OCI-LY3 (cell line): ENCODE data around the gene TXNDC17.

Source experiments
- H2AFZ ChIP-seq: fragments of 200-600, 300-600 bp; shearing (Covaris generic); 2 replicates; pipeline ENCODE4 v1.6.0; 2014; ENCODE audit warnings: antibody characterized with exemption, low read depth, low read length
- H3K27ac ChIP-seq: fragments of 200-600, 300-600 bp; sonication (generic); 2 replicates; pipeline ENCODE4 v1.5.1; 2014; ENCODE audit warnings: mild to moderate bottlenecking, low read length, moderate library complexity, mixed read lengths
- H3K27me3 ChIP-seq: fragments of 200-600, 300-600 bp; sonication (generic); 2 replicates; pipeline ENCODE4 v1.6.1; 2014; ENCODE audit warnings: low read depth, low read length, mixed read lengths
- H3K36me3 ChIP-seq: fragments of 200-600, 300-600 bp; sonication (generic); replicated peaks from 2 replicates; pipeline ENCODE3; 2014; ENCODE audit warnings: low read depth, low read length, mixed read lengths
- H3K4me1 ChIP-seq: fragments of 300-600, 200-600 bp; sonication (generic); 2 replicates; pipeline ENCODE4 v1.6.1; 2014; ENCODE audit warnings: low read length, mixed read lengths
- H3K4me2 ChIP-seq: fragments of 200-600, 300-600 bp; sonication (generic); 2 replicates; pipeline ENCODE4 v1.6.1; 2014; ENCODE audit warnings: low read length, mixed read lengths
- H3K4me3 ChIP-seq: fragments of 300-600, 200-600 bp; sonication (generic); 2 replicates; pipeline ENCODE4 v1.5.1; 2014; ENCODE audit warnings: antibody characterized with exemption, mild to moderate bottlenecking, low read length, moderate library complexity
- H3K79me2 ChIP-seq: fragments of 300-600, 200-600 bp; shearing (Covaris generic); 2 replicates; pipeline ENCODE4 v1.6.1; 2014; ENCODE audit warnings: mild to moderate bottlenecking, low read length, mixed read lengths
- H3K9ac ChIP-seq: fragments of 300-600, 200-600 bp; shearing (Covaris generic); 2 replicates; pipeline ENCODE4 v1.6.0; 2014; ENCODE audit warnings: mild to moderate bottlenecking, low read length, moderate library complexity
- H3K9me3 ChIP-seq: fragments of 200-600, 300-600 bp; shearing (Covaris generic); 2 replicates; pipeline ENCODE4 v1.6.1; 2014; ENCODE audit warnings: low read length, mixed read lengths; ENCODE audit not compliant: insufficient read depth
- H4K20me1 ChIP-seq: fragments of 200-600, 300-600 bp; sonication (generic); 2 replicates; pipeline ENCODE4 v1.6.1; 2016; ENCODE audit warnings: low read length, mixed read lengths; ENCODE audit not compliant: insufficient read depth
- CTCF ChIP-seq: fragments of 200-600, 300-600 bp; sonication (generic); IDR thresholded peaks from 2 replicates; pipeline ENCODE4 v1.5.1; 2014; ENCODE audit warnings: antibody characterized with exemption, low read length, low read depth
- EZH2phosphoT487 ChIP-seq: fragments of 200-600 bp; shearing (Covaris generic); IDR thresholded peaks from 2 replicates; pipeline ENCODE4 v1.6.1; 2018; ENCODE audit warnings: antibody characterized with exemption, mixed run types, low read depth

The TXNDC17 gene

DNA sequence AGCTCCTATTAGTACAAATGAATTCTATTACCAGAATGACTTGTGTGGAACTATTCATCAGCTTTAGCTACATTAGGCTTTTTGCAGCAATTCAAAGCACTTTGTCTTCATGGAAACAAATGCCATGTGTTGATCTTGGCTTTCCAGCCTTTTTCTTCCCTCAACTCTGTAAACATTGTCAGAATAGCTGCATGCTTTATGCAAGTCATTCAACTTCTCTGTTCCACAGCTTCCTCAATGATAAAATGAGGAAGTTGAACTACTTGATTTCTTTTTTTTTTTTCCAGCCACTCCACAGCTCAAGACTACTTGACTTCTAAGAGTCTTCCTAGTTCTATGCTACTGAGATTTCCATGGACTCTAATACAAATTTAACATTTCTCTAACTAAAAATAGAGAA is 41.5 kb upstream of the TXNDC17 start:
- TF ChIP-seq CTCF = no peak
- TF ChIP-seq EZH2phosphoT487 = no peak
- peaks cover 9% of the 10 kb centered on the region for H3K36me3 ChIP-seq
- H3K27me3 ChIP-seq = no peaks in the 10 kb centered on the region
- H3K9me3 ChIP-seq = no peaks in the 10 kb centered on the region
- no peaks in the 10 kb centered on the region for H3K79me2 ChIP-seq
- no peak overlapping the region for H3K4me2 ChIP-seq
- H3K9ac ChIP-seq = no peak overlapping the region
- H3K4me3 ChIP-seq = no peak overlapping the region
- H3K4me1 ChIP-seq = peaks cover 9% of the 10 kb centered on the region
- no peak overlapping the region for H3K27ac ChIP-seq
- no peak overlapping the region for H2AFZ ChIP-seq
- H4K20me1 ChIP-seq = no peaks in the 10 kb centered on the region

GRCh38 chr17:6602141-6602540 is 38.7 kb upstream of the TXNDC17 start:
- no peak for TF ChIP-seq CTCF
- TF ChIP-seq EZH2phosphoT487 = no peak
- Histone ChIP-seq H3K4me2 (no peak overlapping the region), H3K4me1 (peaks cover 9% of the 10 kb centered on the region), H3K27me3 (no peaks in the 10 kb centered on the region), H3K36me3 (peaks cover 7% of the 10 kb centered on the region), H2AFZ (no peak overlapping the region), H3K27ac (no peak overlapping the region), H3K9ac (no peak overlapping the region), H3K4me3 (no peak overlapping the region), H3K79me2 (no peaks in the 10 kb centered on the region), H4K20me1 (no peaks in the 10 kb centered on the region), H3K9me3 (no peaks in the 10 kb centered on the region)

GRCh38 chr17:6603744-6604325 is 37.0 kb upstream of the TXNDC17 start:
- H3K4me2 ChIP-seq = no peak overlapping the region
- H3K79me2 ChIP-seq = no peaks in the 10 kb centered on the region
- peaks cover 7% of the 10 kb centered on the region for H3K36me3 ChIP-seq
- H3K27me3 ChIP-seq = no peaks in the 10 kb centered on the region
- no peaks in the 10 kb centered on the region for H3K9me3 ChIP-seq
- H2AFZ ChIP-seq = no peak overlapping the region
- H3K27ac ChIP-seq = no peak overlapping the region
- no peak for TF ChIP-seq EZH2phosphoT487
- no peak for TF ChIP-seq CTCF
- peaks cover 9% of the 10 kb centered on the region for H3K4me1 ChIP-seq
- H3K9ac ChIP-seq = no peak overlapping the region
- H3K4me3 ChIP-seq = no peak overlapping the region
- no peaks in the 10 kb centered on the region for H4K20me1 ChIP-seq

GRCh38 chr17:6605142-6605541 is 35.7 kb upstream of the TXNDC17 start:
- Histone ChIP-seq H3K4me2 (no peak overlapping the region), H3K4me3 (no peak overlapping the region), H3K79me2 (no peaks in the 10 kb centered on the region), H3K36me3 (peaks cover 7% of the 10 kb centered on the region), H2AFZ (no peak overlapping the region), H3K9me3 (no peaks in the 10 kb centered on the region), H4K20me1 (no peaks in the 10 kb centered on the region), H3K27ac (no peak overlapping the region), H3K9ac (no peak overlapping the region), H3K4me1 (no peaks in the 10 kb centered on the region), H3K27me3 (no peaks in the 10 kb centered on the region)
- TF ChIP-seq CTCF = no peak
- no peak for TF ChIP-seq EZH2phosphoT487
